HepG2 (cell line): ENCODE results near the gene ZBTB44. TPM values are rescaled to one million over a fixed set of nuclear protein-coding genes. Genes with fewer than 3 reads are reported as not detected.
A peak's percentile ranks its signal among the peaks of the same experiment; 100 is the strongest.

Experiments
- ATAC-seq: fragments of 200-7000 bp; cut with Tn5 transposase; 3 replicates; pipeline ENCODE4 v1.9.1; 2020; ENCODE audit warnings: mild to moderate bottlenecking, moderate library complexity
- BruUV-seq: library from RNA; stranded (reverse); fragments of 400-500 nt; replicated peaks from 2 replicates; lab custom pipeline; 2021; lab: Mats Ljungman, UMichigan
- CTCF ChIA-PET: fragments of 300-600 bp; formaldehyde crosslinking; extraction: SDS; loops from one replicate; lab custom pipeline; 2021; ENCODE audit warnings: low total read pairs, inconsistent platforms, low intra/inter-chr PET ratio; lab: Yijun Ruan, JAX
- POLR2A ChIA-PET: fragments of 350-600 bp; sonication (Branson Sonifier 250); formaldehyde crosslinking; loops from one replicate; lab custom pipeline; 2020; ENCODE audit warnings: antibody characterized with exemption, inconsistent platforms; lab: Yijun Ruan, JAX
- DNase-seq: peaks from one replicate; pipeline ENCODE4 v3.0.0-alpha.2; 2015; ENCODE audit warnings: low spot score
- FAIRE-seq: peaks from 3 replicates; lab custom pipeline; 2011; peaks lifted over from hg19 to GRCh38; lab: Jason Lieb, UNC
- H2AFZ ChIP-seq: one replicate; pipeline ENCODE4 v1.6.1; 2011; ENCODE audit warnings: low read length, inconsistent platforms
- H3K27ac ChIP-seq: fragments of 300-600 bp; 3 replicates; pipeline ENCODE4 v1.8.0; 2011; ENCODE audit warnings: mixed run types, mild to moderate bottlenecking, mixed read lengths, low read length, inconsistent platforms; ENCODE audit not compliant: insufficient read depth; ENCODE audit errors: extremely low read length
- H3K27me3 ChIP-seq, 2 experiments: fragments of 200-600 bp in 1 of 2; 2 replicates in 1 of 2; 3 replicates in 1 of 2; pipeline versions ENCODE4 v1.6.0 to v1.8.0; 2011; ENCODE audit warnings: low read length in 2 of 2, mild to moderate bottlenecking in 2 of 2, moderate library complexity in 2 of 2, inconsistent platforms in 1 of 2; ENCODE audit not compliant: insufficient read depth in 2 of 2, control insufficient read depth in 1 of 2
- H3K36me3 ChIP-seq, 2 experiments: fragments of 200-600 bp in 1 of 2; replicated peaks in 1 of 2; 2 replicates in 1 of 2; 3 replicates in 1 of 2; pipeline versions ENCODE4 v1.5.1 to v1.8.0; 2011; ENCODE audit warnings: low read length in 2 of 2, inconsistent platforms in 1 of 2; ENCODE audit not compliant: insufficient read depth in 2 of 2, control insufficient read depth in 1 of 2
- H3K4me1 ChIP-seq: 2 replicates; pipeline ENCODE4 v1.5.1; 2012; ENCODE audit warnings: low read length, inconsistent platforms; ENCODE audit not compliant: insufficient read depth
- H3K4me2 ChIP-seq: 2 replicates; pipeline ENCODE4 v1.6.0; 2011; ENCODE audit warnings: low read depth, low read length, inconsistent platforms
- H3K4me3 ChIP-seq, 3 experiments: fragments of 200-600 bp in 1 of 3; sonication (generic), shearing (Covaris generic) in 1 of 3; replicated peaks in 1 of 3; 2 replicates each; pipeline ENCODE4 v1.5.1; 2011 to 2016; ENCODE audit warnings: low read length in 3 of 3, inconsistent platforms in 2 of 3, low read depth in 2 of 3, mild to moderate bottlenecking in 2 of 3, control low read depth in 1 of 3, mixed read lengths in 1 of 3; ENCODE audit not compliant: insufficient read depth in 1 of 3
- H3K79me2 ChIP-seq: one replicate; pipeline ENCODE4 v1.6.1; 2011; ENCODE audit warnings: low read length, inconsistent platforms; ENCODE audit not compliant: insufficient read depth
- H3K9ac ChIP-seq: 2 replicates; pipeline ENCODE4 v1.6.0; 2011; ENCODE audit warnings: mild to moderate bottlenecking, low read depth, low read length, inconsistent platforms; ENCODE audit not compliant: insufficient read depth
- H3K9me3 ChIP-seq: 2 replicates; pipeline ENCODE4 v1.5.1; 2012; ENCODE audit warnings: mild to moderate bottlenecking, low read length
- H4K20me1 ChIP-seq: 2 replicates; pipeline ENCODE4 v1.6.0; 2011; ENCODE audit warnings: inconsistent platforms, mild to moderate bottlenecking, low read length, moderate library complexity; ENCODE audit not compliant: insufficient read depth
- ATF7-NPFF ChIP-seq: sonication (generic); formaldehyde crosslinking; IDR thresholded peaks from 2 replicates; pipeline ENCODE4 v1.8.1; 2023; ENCODE audit warnings: mild to moderate bottlenecking, low read depth, missing genetic modification reagents, moderate library complexity
- ATM ChIP-seq: fragments of 450-650 bp; IDR thresholded peaks from 2 replicates; pipeline ENCODE4 v1.7.1; 2017; ENCODE audit warnings: mild to moderate bottlenecking, borderline replicate concordance
- FUBP1 ChIP-seq: sonication (generic); formaldehyde crosslinking; IDR thresholded peaks from 2 replicates; pipeline ENCODE4 v1.5.1; 2020; ENCODE audit warnings: missing genetic modification reagents, mild to moderate bottlenecking, borderline replicate concordance
- GABPA ChIP-seq, 2 experiments: IDR thresholded peaks; 2 replicates each; pipeline ENCODE4 v1.6.1; 2011 to 2016; ENCODE audit warnings: low read depth in 2 of 2, low read length in 1 of 2, missing biosample characterization in 1 of 2, missing genetic modification characterization in 1 of 2
- GTF3A ChIP-seq: sonication (generic); formaldehyde crosslinking; conservative IDR thresholded peaks from 2 replicates; pipeline ENCODE4 v1.4.0; 2020; ENCODE audit warnings: mild to moderate bottlenecking, missing genetic modification reagents
- MIER3 ChIP-seq: IDR thresholded peaks from 2 replicates; pipeline ENCODE4 v1.6.1; 2016; ENCODE audit warnings: missing compliant biosample characterization, borderline replicate concordance
- PHB2 ChIP-seq: fragments of 450-650 bp; IDR thresholded peaks from 2 replicates; pipeline ENCODE4 v1.6.1; 2018; ENCODE audit not compliant: partially characterized antibody
- PHF8 ChIP-seq: sonication (generic); formaldehyde crosslinking; IDR thresholded peaks from 2 replicates; pipeline ENCODE4 v1.5.0; 2020; ENCODE audit warnings: missing genetic modification reagents
- PITX1 ChIP-seq: sonication (generic); formaldehyde crosslinking; IDR thresholded peaks from 2 replicates; pipeline ENCODE4 v1.5.1; 2020; ENCODE audit warnings: mild to moderate bottlenecking, missing genetic modification reagents
- PREB ChIP-seq: sonication (generic); formaldehyde crosslinking; IDR thresholded peaks from 2 replicates; pipeline ENCODE4 v1.4.0; 2020; ENCODE audit warnings: missing genetic modification reagents
- RBM39 ChIP-seq: fragments of 200-400 bp; formaldehyde crosslinking; IDR thresholded peaks from one replicate; pipeline ENCODE4 v1.6.1; 2018; ENCODE audit warnings: antibody characterized with exemption, mild to moderate bottlenecking, low read depth, low read length; ENCODE audit not compliant: poor library complexity, severe bottlenecking
- TFE3 ChIP-seq: IDR thresholded peaks from 2 replicates; pipeline ENCODE4 v1.6.1; 2016
- U2AF2 ChIP-seq: fragments of 200-400 bp; formaldehyde crosslinking; IDR thresholded peaks from 2 replicates; pipeline ENCODE4 v1.6.1; 2017; ENCODE audit warnings: low read depth, mild to moderate bottlenecking, low read length
- ZBTB14 ChIP-seq: sonication (generic); formaldehyde crosslinking; IDR thresholded peaks from 2 replicates; pipeline ENCODE4 v1.4.0; 2020; ENCODE audit warnings: missing genetic modification reagents
- ZNF20 ChIP-seq: sonication (generic); formaldehyde crosslinking; IDR thresholded peaks from 2 replicates; pipeline ENCODE4 v1.4.0; 2020; ENCODE audit warnings: mild to moderate bottlenecking, moderate library complexity, missing genetic modification reagents
- ZNF816 ChIP-seq: sonication (generic); formaldehyde crosslinking; IDR thresholded peaks from 2 replicates; pipeline ENCODE4 v1.8.0; 2022; ENCODE audit warnings: missing genetic modification reagents, mild to moderate bottlenecking, borderline replicate concordance
- WGBS: methylation state at CpG from one replicate; pipeline ENCODE4 v1.1.6; 2017; ENCODE audit warnings: low lambda C conversion rate; 5-methylcytosine and 5-hydroxymethylcytosine counted together
- in situ Hi-C: cut with HindIII; loops from 2 replicates; pipeline ENCODE4 v1.10.0; 2017; ENCODE audit warnings: low pct_unique_long_range_greater_than_20kb; ENCODE audit not compliant: extremely low pct_ligation_motif_present
- intact Hi-C: fragments of 100-400 bp; cut with micrococcal nuclease; formaldehyde crosslinking; loops from one replicate; pipeline ENCODE4 v1.10.0; 2022; ENCODE audit not compliant: unreplicated experiment
- polyA plus RNA-seq, 8 experiments: library from polyadenylated mRNA; depleted of rRNA in 3 of 8; stranded (reverse) in 7 of 8; unstranded in 1 of 8; fragments of >200 nt; fragmentation: Illumina TruSeq in 4 of 8; extraction: Trizol in 4 of 8; gene quantifications; 2 replicates each; pipeline versions ENCODE4 v1.2.1 to v1.2.3, GENCODE V29; 2011 to 2016; ENCODE audit warnings: low read depth in 4 of 8, missing spikeins in 1 of 8, mixed read lengths in 1 of 8; ENCODE audit not compliant: insufficient read depth in 1 of 8
- total RNA-seq, 5 experiments: library from RNA; depleted of rRNA; stranded (reverse); fragments of >200 nt; fragmentation: Illumina TruSeq; extraction: Trizol; gene quantifications; 2 replicates each; pipeline ENCODE4 v1.2.3, GENCODE V29; 2016; ENCODE audit warnings: low read depth in 1 of 5

ZBTB44 gene
- total and polyA plus RNA-seq, 2 of the 13 experiments (the other 11 are each of a cell fraction or from before 2014, with no cell fraction given): 22.8 to 23.6 TPM

GRCh38 chr11:130314184-130314749 is 450 bp downstream of the ZBTB44 start:
- ChIA-PET CTCF (no interaction called here), POLR2A (no interaction called here)
- no CpG with 5 or more reads among the region's 68 CpGs for WGBS
- Histone ChIP-seq H4K20me1 (0 out of 2 replicates have a peak, but pooled peaks cover 4% of the 10 kb centered on the region), H3K9me3 (no peaks in the 10 kb centered on the region), H3K4me2 (peak overlapping the region; percentile 88), H3K4me1 (peaks cover 60% of the 10 kb centered on the region), H3K36me3 (no peaks in the 10 kb centered on the region), H3K4me3 (peak overlapping the region; percentile 75 to 90 (median 89)), H3K27me3 (no peaks in the 10 kb centered on the region), H3K27ac (peak overlapping the region; percentile 76), H3K9ac (peak overlapping the region; percentile 83), H2AFZ (no peak overlapping the region), H3K79me2 (peaks cover 33% of the 10 kb centered on the region)
- intact Hi-C loops: loop anchor here (10.0 kb wide), 1 partner anchor 89 kb away; no protein-coding TSS in a partner anchor
- no TSS peak for BruUV-seq
- DNase-seq (peak; percentile 20), ATAC-seq (peak; percentile 83), FAIRE-seq (no peak)
- in situ Hi-C loops: no loop called here
- no peak for TF ChIP-seq RBM39
- TF ChIP-seq ATF7-NPFF (CRISPR knock-in tag): no peak
- TF ChIP-seq ZNF20 (CRISPR knock-in tag): 0 out of 2 replicates have a peak, but pooled peaks have one; percentile 62
- TF ChIP-seq ZBTB14 (CRISPR knock-in tag): no peak
- no peak for TF ChIP-seq PHB2
- no peak for TF ChIP-seq U2AF2
- TF ChIP-seq TFE3 (CRISPR knock-in tag): no peak
- no peak for TF ChIP-seq PITX1
- TF ChIP-seq GTF3A (CRISPR knock-in tag): no peak
- TF ChIP-seq ZNF816 (CRISPR knock-in tag): no peak
- no peak for TF ChIP-seq ATM
- TF ChIP-seq PHF8: peak; percentile 68
- no peak for TF ChIP-seq FUBP1
- TF ChIP-seq PREB: no peak
- TF ChIP-seq MIER3 (CRISPR knock-in tag): no peak
- no peak for TF ChIP-seq GABPA (IDR thresholded peaks at IDR 0.05; ENCODE audit: low read depth, low read length)
- no peak for TF ChIP-seq GABPA (CRISPR knock-in tag; IDR thresholded peaks at IDR 0.05; ENCODE audit: low read depth)
